Measurements from ENCODE around the gene SELENOW.
"Not testable (repeated sequence)": the region's sequence is repeated elsewhere in the genome, so short reads cannot be mapped to it uniquely, and the experiment has no call there.

SELENOW gene

DNA sequence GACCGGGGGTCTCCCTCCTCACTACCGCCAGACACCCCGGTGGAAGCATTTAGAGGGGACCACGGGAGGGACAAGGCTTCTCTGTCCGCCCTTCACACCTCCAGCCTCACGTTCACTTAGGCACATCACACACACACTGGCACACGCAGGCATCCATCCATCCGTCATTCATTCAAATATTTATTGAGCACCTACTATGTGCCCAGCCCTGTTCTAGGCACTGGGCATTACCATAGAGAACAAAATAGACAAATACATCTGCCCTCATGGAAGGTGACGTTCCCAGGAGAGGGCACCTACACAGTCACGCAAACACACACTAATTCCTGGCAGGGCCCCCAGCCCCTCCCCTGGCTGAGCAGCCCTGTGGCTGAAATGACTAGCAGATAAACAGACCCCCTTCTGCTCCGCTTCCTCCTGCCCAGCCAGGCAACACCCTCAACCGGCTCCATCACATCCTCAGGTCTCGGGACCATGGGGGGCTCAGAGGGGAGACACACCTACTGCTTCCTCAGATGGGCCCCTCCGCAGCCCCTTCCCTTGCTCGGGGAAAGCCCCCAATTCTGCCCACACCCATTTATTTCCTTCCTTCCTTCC is 36.9 kb upstream of the SELENOW start:
- H3K4me1 ChIP-seq (ENCODE audit: insufficient read depth, insufficient read length) = peaks cover 6% of the 10 kb centered on the region
- DNase-seq (ENCODE audit: low read depth, low spot score) = no peak
- H3K9me3 ChIP-seq (ENCODE audit: insufficient read depth, low read length) = no peaks in the 10 kb centered on the region
- peaks cover 28% of the 10 kb centered on the region for H3K36me3 ChIP-seq (ENCODE audit: insufficient read depth, insufficient read length, low read length)
- no peak for TF ChIP-seq SUZ12 (IDR thresholded peaks at IDR 0.05; ENCODE audit: extremely low read depth, insufficient read depth, insufficient read length)
- no peak for TF ChIP-seq ZNF274 (IDR thresholded peaks at IDR 0.05; ENCODE audit: low read depth, low read length)
- TF ChIP-seq YY1 (IDR thresholded peaks at IDR 0.05; ENCODE audit: insufficient read depth, insufficient read length) = no peak
- no peak overlapping the region for H3K9ac ChIP-seq (ENCODE audit: insufficient read length, low read depth)
- H3K4me3 ChIP-seq (ENCODE audit: insufficient read length, low read depth) = no peak overlapping the region
- H3K27me3 ChIP-seq (ENCODE audit: insufficient read depth, insufficient read length) = no peaks in the 10 kb centered on the region

DNA sequence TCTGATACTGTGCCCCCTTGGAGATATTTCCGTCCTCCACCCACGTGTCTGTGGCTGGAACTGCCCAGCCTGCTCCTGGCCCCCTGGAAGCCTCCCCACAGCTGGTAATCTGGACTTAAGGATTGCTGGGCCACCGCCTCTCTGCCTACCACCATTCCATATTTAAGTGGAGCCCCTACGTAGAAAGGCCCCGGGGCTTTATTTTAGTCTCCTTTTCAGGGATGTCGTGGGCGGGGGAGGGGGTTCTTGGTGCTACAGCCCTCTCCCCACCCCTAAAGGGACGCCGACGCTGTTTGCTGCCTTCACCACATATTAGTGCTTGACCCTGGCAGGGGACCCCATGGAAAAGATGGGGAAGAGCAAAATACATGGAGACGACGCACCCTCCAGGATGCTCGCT is 35.9 kb upstream of the SELENOW start:
- Histone ChIP-seq H3K36me3 (ENCODE audit: insufficient read depth, insufficient read length, low read length) (peaks cover 31% of the 10 kb centered on the region), H3K4me1 (ENCODE audit: insufficient read depth, insufficient read length) (peaks cover 6% of the 10 kb centered on the region), H3K4me3 (ENCODE audit: insufficient read length, low read depth) (no peak overlapping the region), H3K9me3 (ENCODE audit: insufficient read depth, low read length) (no peaks in the 10 kb centered on the region), H3K27me3 (ENCODE audit: insufficient read depth, insufficient read length) (no peaks in the 10 kb centered on the region), H3K9ac (ENCODE audit: insufficient read length, low read depth) (peak overlapping the region; percentile 79)
- TF ChIP-seq YY1 (IDR thresholded peaks at IDR 0.05; ENCODE audit: insufficient read depth, insufficient read length) = no peak
- TF ChIP-seq ZNF274 (IDR thresholded peaks at IDR 0.05; ENCODE audit: low read depth, low read length) = no peak
- no peak for TF ChIP-seq SUZ12 (IDR thresholded peaks at IDR 0.05; ENCODE audit: extremely low read depth, insufficient read depth, insufficient read length)
- no peak for DNase-seq (ENCODE audit: low read depth, low spot score)

DNA sequence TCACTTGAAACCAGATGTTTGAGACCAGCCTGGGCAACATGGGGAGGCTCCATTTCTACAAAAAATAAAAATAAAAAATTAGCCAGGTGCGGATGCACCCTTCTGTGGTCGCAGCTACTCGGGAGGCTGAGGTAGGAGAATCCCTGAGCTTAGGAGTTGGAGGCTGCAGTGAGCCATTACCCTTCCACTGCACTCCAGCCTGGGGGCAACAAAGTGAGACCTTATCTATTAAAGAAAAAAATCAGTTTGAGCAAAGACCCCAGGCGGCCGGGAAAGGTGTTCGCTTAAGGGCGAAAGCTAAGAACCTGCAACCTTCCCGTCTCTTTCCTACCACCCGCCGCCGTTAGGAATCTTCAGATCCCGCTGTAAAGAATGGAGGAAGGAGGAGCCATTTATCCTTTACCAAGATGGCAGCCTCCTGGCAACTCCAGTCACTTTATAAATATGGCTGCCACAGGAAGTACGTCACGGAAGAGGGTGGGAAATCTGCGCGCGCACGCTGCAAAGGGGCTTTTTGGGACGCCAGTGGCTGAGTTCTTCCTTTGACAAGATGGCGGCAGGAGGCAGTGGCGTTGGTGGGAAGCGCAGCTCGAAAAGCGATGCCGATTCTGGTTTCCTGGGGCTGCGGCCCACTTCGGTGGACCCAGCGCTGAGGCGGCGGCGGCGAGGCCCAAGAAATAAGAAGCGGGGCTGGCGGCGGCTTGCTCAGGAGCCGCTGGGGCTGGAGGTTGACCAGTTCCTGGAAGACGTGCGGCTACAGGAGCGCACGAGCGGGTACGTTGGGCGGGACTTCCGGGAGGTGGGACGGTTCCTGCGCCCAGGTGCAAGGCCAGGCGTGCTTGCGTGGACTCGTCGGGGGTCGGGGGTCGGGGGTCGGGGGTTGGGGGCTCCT is 33.2 kb upstream of the SELENOW start, which contains the start of gene NOP53:
Gene NOP53, plus strand, starts transcription at position 537 of the 892 bp plus-strand sequence. Its CDS starts 14 bp downstream, at position 551.
- Histone ChIP-seq H3K27me3 (ENCODE audit: insufficient read depth, insufficient read length) (no peaks in the 10 kb centered on the region), H3K4me3 (ENCODE audit: insufficient read length, low read depth) (peak within 1 kb of the TSS; percentile 68), H3K4me1 (ENCODE audit: insufficient read depth, insufficient read length) (peaks cover 6% of the 10 kb centered on the region), H3K36me3 (ENCODE audit: insufficient read depth, insufficient read length, low read length) (peaks cover 45% of the 10 kb centered on the region), H3K9ac (ENCODE audit: insufficient read length, low read depth) (peak within 1 kb of the TSS; percentile 89), H3K9me3 (ENCODE audit: insufficient read depth, low read length) (no peaks in the 10 kb centered on the region)
- TF ChIP-seq ZNF274 (IDR thresholded peaks at IDR 0.05; ENCODE audit: low read depth, low read length) (no peak), YY1 (IDR thresholded peaks at IDR 0.05; ENCODE audit: insufficient read depth, insufficient read length) (peak; percentile 98)
- DNase-seq (ENCODE audit: low read depth, low spot score) = peak; percentile 90

- H3K4me1 ChIP-seq (ENCODE audit: insufficient read depth, insufficient read length); H3K9me3 ChIP-seq (ENCODE audit: insufficient read depth, low read length); H3K27me3 ChIP-seq (ENCODE audit: insufficient read depth, insufficient read length); DNase-seq (ENCODE audit: low read depth, low spot score): not testable (repeated sequence)
- H3K4me3 ChIP-seq (ENCODE audit: insufficient read length, low read depth) = peak overlapping the region; percentile 68
- H3K36me3 ChIP-seq (ENCODE audit: insufficient read depth, insufficient read length, low read length) = peaks cover 48% of the 10 kb centered on the region
- peak overlapping the region; percentile 72 for H3K9ac ChIP-seq (ENCODE audit: insufficient read length, low read depth)
Observed at GRCh38 chr19:47746129-47746528, 32.4 kb upstream of the SELENOW start.

DNA sequence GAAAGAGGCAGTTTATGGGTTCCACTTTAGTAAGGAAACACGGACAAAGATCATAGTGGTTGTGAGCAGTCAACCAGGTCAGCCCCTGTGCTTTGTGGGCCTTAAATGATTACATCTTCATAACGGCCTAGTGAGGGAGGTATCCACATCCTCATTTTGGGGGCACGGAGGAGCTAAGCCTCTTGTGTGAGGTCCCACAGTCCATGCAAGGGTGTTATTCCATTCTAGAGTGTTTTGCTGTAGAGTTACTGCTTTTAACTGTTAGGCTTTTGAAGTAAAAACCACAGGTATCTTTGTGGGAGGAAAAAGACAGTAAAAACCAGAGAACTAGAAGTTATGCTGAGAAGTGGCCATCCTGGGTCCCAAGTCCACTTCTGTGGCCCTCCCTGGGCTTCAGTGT is 29.2 kb upstream of the SELENOW start:
- no peaks in the 10 kb centered on the region for H3K27me3 ChIP-seq (ENCODE audit: insufficient read depth, insufficient read length)
- no peak for TF ChIP-seq YY1 (IDR thresholded peaks at IDR 0.05; ENCODE audit: insufficient read depth, insufficient read length)
- TF ChIP-seq ZNF274 (IDR thresholded peaks at IDR 0.05; ENCODE audit: low read depth, low read length) = no peak
- TF ChIP-seq SUZ12 (IDR thresholded peaks at IDR 0.05; ENCODE audit: extremely low read depth, insufficient read depth, insufficient read length) = no peak
- peaks cover 3% of the 10 kb centered on the region for H3K4me1 ChIP-seq (ENCODE audit: insufficient read depth, insufficient read length)
- peaks cover 69% of the 10 kb centered on the region for H3K36me3 ChIP-seq (ENCODE audit: insufficient read depth, insufficient read length, low read length)
- H3K9me3 ChIP-seq (ENCODE audit: insufficient read depth, low read length) = no peaks in the 10 kb centered on the region
- H3K9ac ChIP-seq (ENCODE audit: insufficient read length, low read depth) = no peak overlapping the region
- no peak for DNase-seq (ENCODE audit: low read depth, low spot score)
- no peak overlapping the region for H3K4me3 ChIP-seq (ENCODE audit: insufficient read length, low read depth)

DNA sequence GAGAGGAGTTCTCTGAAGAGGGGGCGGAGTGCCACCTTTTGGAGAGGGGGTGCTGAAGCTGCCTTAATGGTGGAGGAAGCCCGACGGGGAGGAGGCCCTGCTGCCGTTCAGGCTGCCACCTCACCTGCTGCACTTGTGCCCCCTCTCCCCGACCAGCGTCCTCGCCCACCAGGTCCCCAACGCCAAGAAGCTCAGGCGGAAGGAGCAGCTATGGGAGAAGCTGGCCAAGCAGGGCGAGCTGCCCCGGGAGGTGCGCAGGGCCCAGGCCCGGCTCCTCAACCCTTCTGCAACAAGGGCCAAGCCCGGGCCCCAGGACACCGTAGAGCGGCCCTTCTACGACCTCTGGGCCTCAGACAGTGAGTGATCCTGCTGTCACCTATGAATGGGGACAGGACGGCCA is 27.8 kb upstream of the SELENOW start:
- no peak for DNase-seq (ENCODE audit: low read depth, low spot score)
- no peaks in the 10 kb centered on the region for H3K9me3 ChIP-seq (ENCODE audit: insufficient read depth, low read length)
- no peak for TF ChIP-seq ZNF274 (IDR thresholded peaks at IDR 0.05; ENCODE audit: low read depth, low read length)
- TF ChIP-seq YY1 (IDR thresholded peaks at IDR 0.05; ENCODE audit: insufficient read depth, insufficient read length) = no peak
- H3K36me3 ChIP-seq (ENCODE audit: insufficient read depth, insufficient read length, low read length) = peaks cover 82% of the 10 kb centered on the region
- H3K9ac ChIP-seq (ENCODE audit: insufficient read length, low read depth) = no peak overlapping the region
- peaks cover 3% of the 10 kb centered on the region for H3K4me1 ChIP-seq (ENCODE audit: insufficient read depth, insufficient read length)
- H3K4me3 ChIP-seq (ENCODE audit: insufficient read length, low read depth) = no peak overlapping the region
- H3K27me3 ChIP-seq (ENCODE audit: insufficient read depth, insufficient read length) = no peaks in the 10 kb centered on the region

GRCh38 chr19:47752440-47753211 is 25.9 kb upstream of the SELENOW start:
- H3K4me3 ChIP-seq (ENCODE audit: insufficient read length, low read depth) = no peak overlapping the region
- H3K9ac ChIP-seq (ENCODE audit: insufficient read length, low read depth) = no peak overlapping the region
- TF ChIP-seq ZNF274 (IDR thresholded peaks at IDR 0.05; ENCODE audit: low read depth, low read length) (no peak), SUZ12 (IDR thresholded peaks at IDR 0.05; ENCODE audit: extremely low read depth, insufficient read depth, insufficient read length) (no peak), YY1 (IDR thresholded peaks at IDR 0.05; ENCODE audit: insufficient read depth, insufficient read length) (no peak)
- H3K36me3 ChIP-seq (ENCODE audit: insufficient read depth, insufficient read length, low read length) = peaks cover 93% of the 10 kb centered on the region
- no peaks in the 10 kb centered on the region for H3K9me3 ChIP-seq (ENCODE audit: insufficient read depth, low read length)
- H3K27me3 ChIP-seq (ENCODE audit: insufficient read depth, insufficient read length) = no peaks in the 10 kb centered on the region
- no peak for DNase-seq (ENCODE audit: low read depth, low spot score)
- peaks cover 3% of the 10 kb centered on the region for H3K4me1 ChIP-seq (ENCODE audit: insufficient read depth, insufficient read length)

All from NT2/D1 (cell line).